SK-N-SH treated with all-trans-retinoic acid at 6 μM for 48 hours (cell line): Measurements from ENCODE around the gene ZCCHC7.

Source experiments
- RARB ChIP-seq: fragments of 250-450 bp; sonication (Bioruptor Pico); IDR thresholded peaks from 2 replicates; pipeline ENCODE4 v1.8.0; 2021; ENCODE audit warnings: mild to moderate bottlenecking, moderate library complexity
- SNAI2 ChIP-seq: fragments of 250-450 bp; sonication (Bioruptor Pico); IDR thresholded peaks from 2 replicates; pipeline ENCODE4 v1.5.0; 2020; ENCODE audit warnings: mild to moderate bottlenecking, moderate library complexity
- ZFP3 ChIP-seq: fragments of 250-450 bp; sonication (Bioruptor Pico); IDR thresholded peaks from 2 replicates; pipeline ENCODE4 v1.5.0; 2020; ENCODE audit warnings: mild to moderate bottlenecking, moderate library complexity
- ZFP30 ChIP-seq: fragments of 450-650 bp; formaldehyde crosslinking; IDR thresholded peaks from 2 replicates; pipeline ENCODE4 v1.5.0; 2022; ENCODE audit warnings: mild to moderate bottlenecking, moderate library complexity
- ZNF8 ChIP-seq: fragments of 450-650 bp; formaldehyde crosslinking; IDR thresholded peaks from 2 replicates; pipeline ENCODE4 v1.5.0; 2020; ENCODE audit warnings: mild to moderate bottlenecking, moderate library complexity
- TF ChIP-seq, protein P1 (sequence below): fragments of 250-450 bp; sonication (Bioruptor Pico); IDR thresholded peaks from 2 replicates; pipeline ENCODE4 v1.5.0; 2020; ENCODE audit warnings: mild to moderate bottlenecking, moderate library complexity
- TF ChIP-seq, protein P2 (sequence below): fragments of 250-450 bp; sonication (Bioruptor Pico); IDR thresholded peaks from 2 replicates; pipeline ENCODE4 v1.5.1; 2021; ENCODE audit warnings: mild to moderate bottlenecking, moderate library complexity

DNA sequence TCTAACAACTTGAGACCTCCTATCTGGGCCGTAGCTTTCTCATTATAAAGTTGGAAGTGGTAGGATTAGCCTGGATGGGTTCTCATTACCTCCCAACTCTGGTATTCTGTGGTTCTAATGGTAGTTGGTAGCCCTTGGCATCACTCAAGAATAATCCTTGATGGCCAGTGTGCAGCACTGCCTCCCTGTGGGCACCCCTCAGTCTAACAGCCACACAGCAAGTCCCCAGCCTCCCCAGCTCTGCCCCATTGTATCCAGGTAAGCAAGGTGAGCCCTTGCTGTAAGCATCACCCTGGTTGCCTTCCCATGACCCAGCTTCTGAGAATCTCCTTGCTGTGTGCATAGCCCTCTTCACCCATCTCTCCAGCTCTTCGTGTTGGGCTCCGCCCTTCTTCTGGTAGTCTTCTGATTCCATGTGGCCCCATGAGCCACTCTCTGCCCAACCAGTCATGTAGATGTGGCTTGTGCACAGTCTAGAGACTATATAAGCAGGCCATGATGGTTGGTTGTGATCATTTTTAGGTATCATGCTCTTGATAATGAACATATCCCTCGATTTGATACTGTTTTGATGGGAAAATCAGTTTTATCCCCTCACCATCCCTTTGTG, 244.5 kb downstream of the ZCCHC7 start:
- TF ChIP-seq ZFP3 (CRISPR knock-in tag) (no peak), ZFP30 (no peak), RARB (CRISPR knock-in tag) (no peak), ZNF8 (CRISPR knock-in tag) (no peak), SNAI2 (CRISPR knock-in tag) (no peak)
- TF ChIP-seq, protein P1, sequence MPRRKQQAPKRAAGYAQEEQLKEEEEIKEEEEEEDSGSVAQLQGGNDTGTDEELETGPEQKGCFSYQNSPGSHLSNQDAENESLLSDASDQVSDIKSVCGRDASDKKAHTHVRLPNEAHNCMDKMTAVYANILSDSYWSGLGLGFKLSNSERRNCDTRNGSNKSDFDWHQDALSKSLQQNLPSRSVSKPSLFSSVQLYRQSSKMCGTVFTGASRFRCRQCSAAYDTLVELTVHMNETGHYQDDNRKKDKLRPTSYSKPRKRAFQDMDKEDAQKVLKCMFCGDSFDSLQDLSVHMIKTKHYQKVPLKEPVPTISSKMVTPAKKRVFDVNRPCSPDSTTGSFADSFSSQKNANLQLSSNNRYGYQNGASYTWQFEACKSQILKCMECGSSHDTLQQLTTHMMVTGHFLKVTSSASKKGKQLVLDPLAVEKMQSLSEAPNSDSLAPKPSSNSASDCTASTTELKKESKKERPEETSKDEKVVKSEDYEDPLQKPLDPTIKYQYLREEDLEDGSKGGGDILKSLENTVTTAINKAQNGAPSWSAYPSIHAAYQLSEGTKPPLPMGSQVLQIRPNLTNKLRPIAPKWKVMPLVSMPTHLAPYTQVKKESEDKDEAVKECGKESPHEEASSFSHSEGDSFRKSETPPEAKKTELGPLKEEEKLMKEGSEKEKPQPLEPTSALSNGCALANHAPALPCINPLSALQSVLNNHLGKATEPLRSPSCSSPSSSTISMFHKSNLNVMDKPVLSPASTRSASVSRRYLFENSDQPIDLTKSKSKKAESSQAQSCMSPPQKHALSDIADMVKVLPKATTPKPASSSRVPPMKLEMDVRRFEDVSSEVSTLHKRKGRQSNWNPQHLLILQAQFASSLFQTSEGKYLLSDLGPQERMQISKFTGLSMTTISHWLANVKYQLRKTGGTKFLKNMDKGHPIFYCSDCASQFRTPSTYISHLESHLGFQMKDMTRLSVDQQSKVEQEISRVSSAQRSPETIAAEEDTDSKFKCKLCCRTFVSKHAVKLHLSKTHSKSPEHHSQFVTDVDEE (CRISPR knock-in tag) = no peak
- TF ChIP-seq, protein P2, sequence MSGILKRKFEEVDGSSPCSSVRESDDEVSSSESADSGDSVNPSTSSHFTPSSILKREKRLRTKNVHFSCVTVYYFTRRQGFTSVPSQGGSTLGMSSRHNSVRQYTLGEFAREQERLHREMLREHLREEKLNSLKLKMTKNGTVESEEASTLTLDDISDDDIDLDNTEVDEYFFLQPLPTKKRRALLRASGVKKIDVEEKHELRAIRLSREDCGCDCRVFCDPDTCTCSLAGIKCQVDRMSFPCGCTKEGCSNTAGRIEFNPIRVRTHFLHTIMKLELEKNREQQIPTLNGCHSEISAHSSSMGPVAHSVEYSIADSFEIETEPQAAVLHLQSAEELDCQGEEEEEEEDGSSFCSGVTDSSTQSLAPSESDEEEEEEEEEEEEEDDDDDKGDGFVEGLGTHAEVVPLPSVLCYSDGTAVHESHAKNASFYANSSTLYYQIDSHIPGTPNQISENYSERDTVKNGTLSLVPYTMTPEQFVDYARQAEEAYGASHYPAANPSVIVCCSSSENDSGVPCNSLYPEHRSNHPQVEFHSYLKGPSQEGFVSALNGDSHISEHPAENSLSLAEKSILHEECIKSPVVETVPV = no peak
